Anterior cingulate cortex (tissue), 58 donors: Measurements from ENCODE around the gene PDHB.

Experiments used
- DNase-seq, 58 donors: peaks; one replicate each; lab custom pipeline; 2025; lab: John Stamatoyannopoulos, UW

The PDHB gene

GRCh38 chr3:58433400-58434167, at the start of gene PDHB:
TSS of gene PDHB (minus strand) at chr3:58433832. CDS start at chr3:58433809, 23 bp downstream.
- DNase-seq, result peak; percentile 31 to 97 (median 93)

GRCh38 chr3:58482917-58483636, 49.4 kb upstream of the PDHB start:
- DNase-seq, result no peak

- DNase-seq, result no peak
These were observed 46.7 kb upstream of the PDHB start for GRCh38 chr3:58480309-58480708.

GRCh38 chr3:58478781-58479180, 45.1 kb upstream of the PDHB start:
- no peak for DNase-seq

GRCh38 chr3:58474967-58475578, 41.4 kb upstream of the PDHB start:
- DNase-seq, result no peak

GRCh38 chr3:58474348-58474911, 40.8 kb upstream of the PDHB start:
- DNase-seq, result peak in 1 of 58 donors; percentile 13

GRCh38 chr3:58473275-58473674, 39.6 kb upstream of the PDHB start:
- no peak for DNase-seq

GRCh38 chr3:58471025-58471887, 37.6 kb upstream of the PDHB start:
- DNase-seq, result peak in 1 of 58 donors; percentile 24

GRCh38 chr3:58470363-58471024, 36.9 kb upstream of the PDHB start:
- DNase-seq, result no peak

- no peak for DNase-seq
These were observed 35.5 kb upstream of the PDHB start for GRCh38 chr3:58469096-58469495.

GRCh38 chr3:58466899-58467563, 33.4 kb upstream of the PDHB start:
- DNase-seq, result no peak

- no peak for DNase-seq
These were observed 31.2 kb upstream of the PDHB start for GRCh38 chr3:58464866-58465265.

- peak in 6 of 58 donors; percentile 27 to 84 (median 56) for DNase-seq
These were observed 30.3 kb upstream of the PDHB start for GRCh38 chr3:58463942-58464271.

GRCh38 chr3:58463181-58463941, 29.7 kb upstream of the PDHB start:
- peak in 46 of 58 donors; percentile 5 to 74 (median 51) for DNase-seq

- no peak for DNase-seq
These were observed 29.2 kb upstream of the PDHB start for GRCh38 chr3:58462829-58463180.

GRCh38 chr3:58459160-58459559, 25.5 kb upstream of the PDHB start:
- no peak for DNase-seq

- DNase-seq, result no peak
These were observed 18.5 kb upstream of the PDHB start for GRCh38 chr3:58452176-58452575.
